G401.6 (cell line): ENCODE data around the gene DBF4.
"Not testable (repeated sequence)": the region's sequence is repeated elsewhere in the genome, so short reads cannot be mapped to it uniquely, and the experiment has no call there.

Experiments
- FAIRE-seq: peaks from 2 replicates; lab custom pipeline; 2012; peaks lifted over from hg19 to GRCh38; lab: Jason Lieb, UNC

DBF4 gene, protein sequence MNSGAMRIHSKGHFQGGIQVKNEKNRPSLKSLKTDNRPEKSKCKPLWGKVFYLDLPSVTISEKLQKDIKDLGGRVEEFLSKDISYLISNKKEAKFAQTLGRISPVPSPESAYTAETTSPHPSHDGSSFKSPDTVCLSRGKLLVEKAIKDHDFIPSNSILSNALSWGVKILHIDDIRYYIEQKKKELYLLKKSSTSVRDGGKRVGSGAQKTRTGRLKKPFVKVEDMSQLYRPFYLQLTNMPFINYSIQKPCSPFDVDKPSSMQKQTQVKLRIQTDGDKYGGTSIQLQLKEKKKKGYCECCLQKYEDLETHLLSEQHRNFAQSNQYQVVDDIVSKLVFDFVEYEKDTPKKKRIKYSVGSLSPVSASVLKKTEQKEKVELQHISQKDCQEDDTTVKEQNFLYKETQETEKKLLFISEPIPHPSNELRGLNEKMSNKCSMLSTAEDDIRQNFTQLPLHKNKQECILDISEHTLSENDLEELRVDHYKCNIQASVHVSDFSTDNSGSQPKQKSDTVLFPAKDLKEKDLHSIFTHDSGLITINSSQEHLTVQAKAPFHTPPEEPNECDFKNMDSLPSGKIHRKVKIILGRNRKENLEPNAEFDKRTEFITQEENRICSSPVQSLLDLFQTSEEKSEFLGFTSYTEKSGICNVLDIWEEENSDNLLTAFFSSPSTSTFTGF

DNA sequence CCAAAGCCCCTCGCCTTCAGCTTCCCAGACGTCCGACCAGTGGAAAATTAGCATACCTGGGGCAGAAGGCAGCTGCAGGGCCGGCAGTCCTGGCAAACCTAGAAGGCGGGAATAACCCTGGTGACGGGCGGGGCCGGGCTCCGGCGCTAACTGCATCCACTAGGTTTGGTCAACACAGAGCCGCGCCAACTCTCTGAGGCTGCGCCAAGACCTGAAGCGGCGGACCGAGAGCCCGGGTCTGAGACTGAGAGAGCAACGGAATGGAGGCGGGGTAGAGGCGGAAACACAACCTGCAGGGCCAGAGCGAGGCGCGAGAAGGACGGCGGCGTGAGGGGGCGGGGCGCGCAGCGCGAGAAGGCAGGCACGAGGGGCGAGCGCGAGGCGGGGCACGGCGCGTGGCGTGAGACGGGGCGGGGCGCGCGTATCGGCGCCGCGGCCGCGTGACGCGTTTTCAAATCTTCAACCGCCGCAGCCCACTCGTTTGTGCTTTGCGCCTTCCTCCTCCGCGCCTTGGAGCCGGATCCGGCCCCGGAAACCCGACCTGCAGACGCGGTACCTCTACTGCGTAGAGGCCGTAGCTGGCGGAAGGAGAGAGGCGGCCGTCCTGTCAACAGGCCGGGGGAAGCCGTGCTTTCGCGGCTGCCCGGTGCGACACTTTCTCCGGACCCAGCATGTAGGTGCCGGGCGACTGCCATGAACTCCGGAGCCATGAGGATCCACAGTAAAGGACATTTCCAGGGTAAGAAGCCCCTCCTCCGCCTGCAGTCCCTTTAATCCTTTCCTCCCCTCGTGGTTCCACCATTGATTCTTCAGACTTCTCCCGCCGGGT, at the start of gene DBF4, which contains the start of gene SLC25A40:
Gene DBF4, plus strand, starts transcription at position 454 of the 829 bp plus-strand sequence. Its CDS starts 240 bp downstream, at position 694.
Gene SLC25A40, minus strand, starts transcription at position 321 of the 829 bp plus-strand sequence. CDS start 17,633 bp downstream, outside the sequence.
- FAIRE-seq = peak; percentile 86

DNA sequence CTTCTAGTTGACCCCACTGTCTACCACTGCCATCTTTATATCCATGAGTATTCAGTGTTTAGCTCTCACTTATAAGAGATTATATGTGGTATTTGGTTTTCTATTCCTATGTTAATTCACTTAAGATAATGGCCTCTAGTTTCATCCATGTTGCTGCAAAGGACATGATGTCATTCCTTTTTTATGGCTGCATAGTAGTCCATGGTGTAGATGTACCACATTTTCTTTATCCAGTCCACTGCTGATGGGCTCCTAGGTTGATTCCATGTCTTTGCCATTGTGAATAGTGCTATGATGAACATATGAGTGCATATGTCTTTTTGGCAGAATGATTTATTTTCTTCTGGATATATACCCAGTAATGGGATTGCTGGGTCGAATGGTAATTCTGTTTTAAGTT, 47.9 kb upstream of the DBF4 start:
- not testable (repeated sequence) for FAIRE-seq

DNA sequence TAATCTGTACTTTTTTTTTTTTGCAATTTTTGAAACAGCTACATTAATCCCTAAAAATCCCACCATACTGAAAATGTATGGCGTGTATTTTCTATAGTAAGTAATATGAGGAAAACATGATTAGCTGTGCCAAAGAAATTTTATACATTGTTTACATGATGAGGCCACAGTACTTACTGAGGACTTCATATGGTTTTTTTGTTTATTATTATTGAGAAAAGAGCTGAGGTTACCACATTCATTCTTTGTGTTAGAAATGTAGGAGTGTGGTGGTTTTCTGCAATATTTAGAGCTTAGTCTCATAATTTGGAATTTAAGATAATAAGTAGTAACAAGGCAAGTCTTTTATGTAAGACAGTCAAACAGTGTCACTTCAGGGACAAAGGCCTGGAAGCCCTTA, 45.2 kb upstream of the DBF4 start:
- peak; percentile 17 for FAIRE-seq

- FAIRE-seq = no peak
Measured at GRCh38 chr7:87833130-87833529, 43.2 kb upstream of the DBF4 start.

DNA sequence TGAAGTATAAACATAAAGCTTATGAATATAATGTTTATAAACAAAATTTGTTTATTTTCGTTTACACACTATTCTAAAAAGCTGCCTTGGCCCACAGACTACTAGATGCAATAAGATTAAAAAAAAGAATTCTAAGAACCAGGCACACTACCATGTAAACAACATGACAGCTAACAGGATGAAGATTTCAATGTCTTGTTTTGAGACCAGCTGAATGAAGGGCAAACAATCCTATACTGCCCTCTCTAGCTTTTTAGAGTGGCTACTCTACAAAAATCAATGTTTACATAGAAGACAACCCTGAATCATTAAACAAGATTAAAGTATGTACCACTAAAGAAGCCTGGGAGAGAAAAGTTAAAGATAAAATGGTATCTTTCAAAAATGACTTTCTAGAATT, 38.7 kb upstream of the DBF4 start:
- peak; percentile 33 for FAIRE-seq

DNA sequence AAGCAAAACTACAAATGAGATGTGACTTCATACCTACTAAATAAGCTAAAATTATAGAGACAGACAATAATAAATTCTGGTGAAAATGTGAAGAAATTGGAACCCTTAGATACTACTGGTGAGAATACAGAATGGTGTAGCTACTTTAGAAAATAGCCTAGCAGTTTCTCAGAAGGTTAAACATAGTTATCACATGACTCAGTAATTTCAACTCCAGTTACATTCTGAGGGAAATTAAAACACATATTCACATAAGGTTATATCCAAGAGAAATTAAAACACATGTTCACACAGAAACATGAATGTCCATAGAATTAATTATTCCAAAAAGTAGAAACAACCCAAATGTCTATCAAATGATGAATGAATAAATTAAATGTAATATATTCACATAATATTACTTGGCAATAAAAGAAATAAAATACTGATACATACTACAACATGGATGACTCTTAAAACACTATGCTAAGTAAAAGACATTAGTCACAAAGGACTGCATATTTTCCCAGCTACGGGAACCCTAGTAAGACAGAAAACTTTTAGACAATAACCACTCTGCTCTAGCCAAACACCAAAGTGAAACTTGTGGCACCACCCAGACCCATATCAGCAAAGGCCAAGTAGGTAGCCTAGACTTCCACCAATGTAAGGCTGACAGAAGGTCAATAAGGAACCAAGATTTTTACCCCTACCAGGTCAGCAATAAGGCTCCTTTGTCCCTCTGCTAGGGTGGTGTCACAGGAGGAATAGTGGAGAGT, 25.3 kb upstream of the DBF4 start:
- FAIRE-seq = no peak

DNA sequence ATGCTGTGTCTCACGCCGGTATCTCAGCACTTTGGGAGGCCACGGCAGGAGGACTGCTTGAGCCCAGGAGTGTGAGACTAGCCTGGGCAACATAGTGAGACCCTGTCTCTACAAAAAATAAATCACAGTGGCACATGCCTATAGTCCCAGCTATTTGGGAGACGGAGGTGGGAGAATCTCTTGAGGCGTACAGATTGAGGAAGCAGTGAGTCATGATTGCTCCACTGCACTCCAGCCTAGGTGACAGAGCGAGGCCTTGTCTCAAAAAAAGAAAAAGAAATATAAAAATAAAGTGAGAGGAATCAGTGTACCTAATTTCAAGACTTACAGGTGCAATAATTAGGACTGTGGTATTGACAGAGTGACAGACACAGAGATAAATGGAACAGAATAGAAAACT, 24.0 kb upstream of the DBF4 start:
- FAIRE-seq = no peak

DNA sequence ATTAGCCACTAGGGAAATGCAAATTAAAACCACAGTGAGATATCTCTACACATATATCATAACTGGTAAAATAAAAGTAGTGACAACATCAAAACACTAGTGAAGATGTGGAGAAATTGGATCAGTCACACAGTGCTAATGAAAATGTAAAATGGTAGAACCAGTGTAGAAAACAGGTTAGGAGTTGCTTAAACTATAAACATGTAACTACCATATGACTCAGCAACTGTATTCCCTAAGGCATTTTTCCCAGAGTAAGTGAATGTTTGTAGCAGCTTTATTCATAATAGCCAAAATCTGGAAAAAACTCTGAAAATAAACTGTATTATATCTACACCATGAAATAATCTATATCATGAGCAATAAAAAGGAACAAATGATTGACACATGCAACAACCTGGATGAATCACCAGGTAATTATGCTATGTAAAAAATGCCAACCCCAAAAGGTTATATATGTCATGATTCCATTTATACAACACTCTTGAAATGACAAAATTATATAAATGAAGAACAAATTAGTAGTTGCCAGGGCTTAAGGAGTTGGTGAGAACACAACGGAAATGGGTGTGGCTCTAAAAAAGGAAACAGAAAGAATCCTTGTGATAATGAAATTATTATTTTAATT, 22.9 kb upstream of the DBF4 start:
- peak; percentile 34 for FAIRE-seq

GRCh38 chr7:87858417-87859100, 17.7 kb upstream of the DBF4 start:
- no peak for FAIRE-seq

DNA sequence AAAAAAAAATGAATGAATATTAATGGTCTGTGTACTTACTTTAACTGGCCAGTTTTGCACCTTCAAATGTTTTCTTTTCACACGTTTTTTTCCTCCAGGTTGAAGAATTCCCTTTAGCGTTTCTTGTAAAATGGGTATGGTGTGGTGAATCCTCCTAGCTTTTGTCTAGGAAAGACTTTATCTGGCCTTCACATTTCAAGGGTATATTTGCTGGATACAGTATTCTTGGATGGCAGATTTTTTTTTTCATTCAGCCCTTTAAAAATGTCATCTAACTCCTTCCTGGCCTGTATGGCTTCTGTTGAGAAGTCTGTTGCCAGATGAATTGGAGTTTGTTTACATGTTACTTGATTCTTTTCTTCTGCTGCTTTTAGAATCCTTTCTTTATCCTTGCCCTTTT, 10.2 kb upstream of the DBF4 start:
- no peak for FAIRE-seq

- FAIRE-seq = not testable (repeated sequence)
Measured at GRCh38 chr7:87866533-87866932, 9.8 kb upstream of the DBF4 start.

GRCh38 chr7:87870471-87870870, 5.8 kb upstream of the DBF4 start:
- no peak for FAIRE-seq

- FAIRE-seq = no peak
Measured at GRCh38 chr7:87872346-87872745, 3.9 kb upstream of the DBF4 start.

DNA sequence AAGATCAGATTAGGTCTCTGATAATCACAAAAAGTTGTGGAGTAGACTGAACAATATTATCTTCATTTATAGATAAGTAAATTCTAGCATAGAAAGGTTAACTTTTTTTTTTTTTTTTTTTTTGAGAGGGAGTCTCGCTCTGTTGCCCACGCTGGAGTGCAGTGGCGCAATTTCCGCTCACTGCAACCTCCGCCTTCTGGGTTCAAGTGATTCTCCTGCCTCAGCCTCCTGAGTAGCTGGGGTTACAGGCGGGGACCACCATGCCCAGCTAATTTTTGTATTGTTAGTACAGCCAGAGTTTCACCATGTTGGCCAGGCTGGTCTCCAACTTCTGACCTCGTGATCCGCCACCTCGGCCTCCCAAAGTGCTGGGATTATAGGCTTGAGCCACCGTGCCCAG, 3.0 kb upstream of the DBF4 start:
- not testable (repeated sequence) for FAIRE-seq

DNA sequence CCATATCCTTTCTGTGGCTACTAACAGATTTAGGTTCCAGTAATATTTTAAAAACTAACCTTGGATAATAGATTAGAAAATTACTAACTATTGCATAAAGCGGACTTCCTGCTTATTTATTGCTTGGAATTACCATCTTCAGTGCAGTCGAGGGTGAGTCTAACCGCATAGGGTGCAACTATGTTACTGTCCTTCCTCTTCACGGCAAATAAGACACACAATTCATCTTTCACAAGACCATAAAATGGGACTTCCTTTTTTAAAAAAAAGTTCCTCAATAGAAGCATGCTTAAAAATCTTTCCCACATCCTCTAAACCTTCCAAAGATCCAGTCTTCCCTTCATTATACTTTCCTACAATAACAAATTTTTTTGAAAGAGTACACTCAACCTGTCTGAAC, 2.2 kb upstream of the DBF4 start:
- no peak for FAIRE-seq

- FAIRE-seq = no peak
Measured at GRCh38 chr7:87875151-87876039, 898 bp upstream of the DBF4 start.

DNA sequence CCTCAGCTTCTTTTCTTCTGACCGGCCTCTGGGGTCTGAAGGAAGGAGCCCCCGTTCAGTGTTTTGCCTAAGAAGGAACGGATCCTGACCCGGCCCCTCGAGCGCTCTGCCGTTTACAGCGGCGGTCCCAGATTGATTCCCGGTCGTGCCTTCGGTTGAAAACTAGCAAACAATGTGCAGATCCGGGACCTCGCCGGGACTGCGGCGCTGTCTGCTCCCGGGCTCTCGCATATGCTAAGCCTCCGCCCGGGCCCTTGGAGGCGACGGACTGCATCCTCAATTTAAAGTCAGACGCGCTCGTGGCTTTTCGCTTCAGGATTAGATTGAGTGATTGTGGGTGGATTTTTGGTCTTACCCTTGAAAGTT, 559 bp downstream of the DBF4 start:
- FAIRE-seq = no peak

- no peak for FAIRE-seq
Measured at GRCh38 chr7:87877366-87878040, 1.2 kb downstream of the DBF4 start.

DNA sequence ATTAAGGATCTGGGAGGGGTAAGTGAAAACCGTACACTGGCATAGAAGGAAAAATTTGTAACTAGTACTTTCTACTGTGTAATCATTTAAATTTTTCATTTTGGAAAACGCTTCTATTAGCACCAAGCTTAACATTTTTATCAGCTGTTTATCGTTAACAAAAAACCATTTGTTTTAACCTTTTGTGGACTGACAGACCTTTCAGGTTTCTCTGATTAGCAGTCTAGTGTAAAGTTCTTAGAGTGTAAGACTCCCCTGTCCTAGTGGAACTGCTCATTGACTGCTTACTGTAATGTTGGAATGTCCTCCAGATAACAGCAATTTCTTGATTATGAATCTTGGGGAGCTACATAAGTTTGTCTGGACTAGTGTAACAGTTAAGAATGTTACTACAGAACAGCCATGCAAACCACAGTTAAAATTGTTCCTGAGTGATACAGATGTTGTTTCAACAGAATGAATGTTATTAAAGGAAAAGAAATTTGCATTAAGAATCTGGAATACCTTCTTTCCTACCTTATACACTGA, 2.0 kb downstream of the DBF4 start:
- FAIRE-seq = no peak
